Globus pallidus (tissue), 1 donor: ENCODE data around the gene DUSP9.

Experiments
- DNase-seq: peaks from one replicate; pipeline ENCODE4 v3.0.0-alpha.2; 2015; ENCODE audit warnings: low spot score

The DUSP9 gene

GRCh38 chrX:153637121-153638040 lies 9.6 kb upstream of the DUSP9 start:
- DNase-seq = no peak

DNA sequence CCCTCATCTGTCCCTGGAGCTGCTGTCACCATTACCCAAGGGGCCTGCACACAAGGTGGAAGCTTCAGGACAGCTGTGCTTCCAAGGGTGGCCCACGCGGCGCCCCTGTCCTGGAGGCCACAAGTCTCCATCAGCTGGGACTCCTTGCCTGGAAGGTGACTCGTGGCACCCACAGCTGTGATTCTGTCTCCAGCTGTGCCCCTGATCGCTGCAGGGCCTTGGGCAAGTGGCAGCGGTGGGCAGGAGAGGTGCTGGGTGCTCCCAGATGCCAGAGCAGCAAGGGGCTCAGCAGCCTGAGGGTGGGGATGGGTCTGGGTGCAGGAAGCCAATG lies 9.0 kb upstream of the DUSP9 start:
- DNase-seq = no peak

GRCh38 chrX:153638436-153639176 lies 8.4 kb upstream of the DUSP9 start:
- no peak for DNase-seq

DNA sequence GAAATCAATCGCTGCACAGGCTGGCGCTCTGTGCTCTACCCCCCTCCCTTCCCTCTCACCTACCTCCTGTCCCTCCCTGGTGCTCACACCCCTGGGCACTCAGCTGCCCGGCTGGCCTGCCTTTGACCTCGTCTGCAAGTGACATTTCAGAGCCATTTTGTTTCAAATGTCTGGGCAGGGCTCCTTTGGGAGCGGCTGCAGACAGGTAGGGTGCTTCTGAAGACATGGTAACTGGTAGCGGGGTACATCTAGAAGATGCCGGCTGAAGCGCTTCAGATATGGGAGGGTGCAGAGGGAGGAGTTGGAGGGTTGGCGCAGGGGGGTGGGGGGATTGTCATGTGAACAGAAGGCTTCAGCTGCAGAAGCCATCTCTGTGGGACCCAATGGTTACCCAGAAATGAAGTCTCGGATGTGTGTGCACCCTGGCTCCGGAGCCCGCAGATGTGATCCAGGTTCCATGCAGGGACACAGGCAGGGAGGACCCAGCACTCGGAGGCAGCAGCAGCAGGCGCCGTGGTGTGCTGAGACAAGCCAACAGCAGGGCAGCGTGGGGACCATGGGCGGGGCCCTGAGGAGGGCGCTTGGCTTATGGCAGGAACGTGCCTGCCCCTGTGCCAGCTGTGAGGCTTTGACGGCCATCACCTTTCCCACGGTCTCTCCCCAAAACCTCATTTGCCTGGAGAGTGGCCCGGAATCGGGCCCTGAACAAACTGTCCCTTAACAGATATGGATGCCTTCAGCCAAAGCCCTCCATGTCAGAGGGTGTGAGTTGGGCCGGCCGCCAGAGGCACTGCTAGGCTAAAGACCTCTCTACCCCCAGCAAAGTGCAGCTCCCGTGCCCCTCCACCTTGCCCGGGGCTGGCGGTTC lies 7.6 kb upstream of the DUSP9 start:
- no peak for DNase-seq

GRCh38 chrX:153640045-153640686 lies 6.8 kb upstream of the DUSP9 start:
- DNase-seq = no peak

DNA sequence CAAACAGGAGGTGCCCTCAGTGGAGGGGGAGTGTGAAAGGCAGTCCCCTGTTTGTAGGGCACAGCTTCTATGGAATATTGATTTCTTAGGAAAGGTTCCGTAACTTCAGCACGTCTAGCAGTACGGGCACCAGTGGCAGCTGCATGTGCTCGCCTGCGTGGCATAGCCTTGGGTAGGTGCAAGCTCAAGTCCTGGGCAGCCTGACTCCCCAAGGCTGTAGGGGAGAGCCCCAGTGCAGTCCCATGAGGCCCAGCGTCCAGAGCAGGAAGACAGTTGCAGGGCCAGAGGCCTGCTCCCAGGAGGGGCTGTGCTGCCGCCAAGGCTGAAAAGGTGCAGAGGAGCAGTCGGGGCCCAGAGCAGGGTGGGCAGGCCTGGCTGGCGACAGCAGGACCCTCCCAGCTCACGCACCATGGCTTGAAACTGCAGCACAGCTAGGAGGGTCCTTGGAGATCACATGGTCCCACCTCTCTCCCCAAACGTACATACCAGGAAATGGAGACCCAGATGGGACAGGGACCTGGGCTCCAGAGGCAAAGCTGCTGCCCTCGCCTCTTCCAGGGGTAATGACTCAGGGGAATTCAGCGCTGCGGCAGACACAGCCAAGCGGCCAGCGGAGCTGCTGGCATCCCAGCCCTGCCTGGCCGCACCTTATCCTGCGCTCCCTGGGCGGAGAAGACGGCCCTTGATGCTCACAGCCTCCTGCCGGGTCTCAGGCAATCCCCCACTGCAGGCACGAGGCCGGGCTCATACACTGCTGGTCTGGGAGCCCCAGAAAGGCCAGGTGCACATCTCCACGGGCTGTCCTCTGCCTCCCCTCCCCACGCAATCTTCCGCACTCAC lies 6.0 kb upstream of the DUSP9 start:
- DNase-seq = no peak

DNA sequence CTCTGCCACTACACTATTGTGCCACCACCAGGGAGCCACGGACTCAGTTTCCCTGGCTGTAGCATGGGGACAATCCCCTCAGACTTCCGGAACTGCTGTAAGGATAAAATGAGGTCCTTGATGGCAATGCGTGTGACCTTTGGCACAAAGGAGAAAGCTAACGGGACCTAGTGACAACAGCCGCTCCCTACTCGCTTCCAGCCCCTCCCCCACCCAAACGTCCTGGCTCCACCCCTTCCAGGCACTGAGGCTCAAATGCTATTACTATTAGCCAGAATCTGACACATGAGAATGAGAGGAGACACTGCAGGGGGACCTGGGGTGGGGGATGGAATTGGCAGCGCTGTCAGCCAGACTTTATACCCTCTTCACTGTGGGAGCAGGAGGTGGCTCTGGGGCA lies 5.4 kb upstream of the DUSP9 start:
- DNase-seq = no peak

- DNase-seq = no peak
Observed at GRCh38 chrX:153642051-153642654, 4.8 kb upstream of the DUSP9 start.

GRCh38 chrX:153642655-153643430 lies 4.2 kb upstream of the DUSP9 start:
- DNase-seq = no peak

DNA sequence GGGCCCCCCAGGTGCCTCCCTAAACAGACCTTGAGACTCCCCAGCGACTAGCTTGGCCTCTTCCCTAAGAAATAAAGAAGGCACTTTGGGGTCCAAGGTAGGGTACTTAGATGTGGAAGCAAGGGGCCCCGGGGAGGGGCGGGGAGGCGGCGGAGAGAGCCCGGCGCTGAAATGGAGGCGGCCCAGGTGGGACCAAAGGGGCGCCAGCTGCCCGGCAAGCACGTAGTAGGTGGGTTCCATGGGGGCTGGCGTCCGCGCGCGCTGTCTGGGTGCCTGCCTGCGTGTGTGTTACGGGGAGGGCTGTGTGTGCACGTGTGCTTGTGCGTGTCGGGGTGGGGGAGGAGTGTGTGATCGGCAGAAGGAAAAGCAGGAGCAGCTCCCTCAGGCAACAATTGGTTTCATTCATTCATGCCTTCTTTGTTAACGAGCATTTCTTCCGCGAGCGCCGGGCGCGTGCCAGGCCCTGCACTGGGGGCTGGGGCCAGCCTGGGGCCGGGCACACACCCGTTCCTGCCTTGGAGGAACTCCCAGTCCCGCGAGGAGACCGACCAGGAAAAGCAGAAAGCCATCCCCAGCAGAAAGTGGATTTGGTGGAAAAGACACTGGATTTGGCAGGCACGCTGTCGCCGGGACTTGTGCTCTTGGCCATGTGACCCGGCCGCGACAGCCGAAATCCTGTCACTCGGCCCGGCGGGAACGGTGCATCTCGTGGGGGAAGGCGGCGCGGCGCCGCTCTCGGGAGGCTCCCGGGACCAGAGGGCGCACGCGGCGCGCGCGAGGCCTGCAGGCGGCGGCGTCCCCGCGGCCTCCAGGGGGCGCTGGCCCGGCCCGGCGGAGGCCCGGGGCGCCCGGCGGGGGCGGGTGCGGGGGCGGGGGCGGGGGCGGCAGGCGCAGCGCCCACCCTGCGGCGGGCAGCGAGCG lies 3.3 kb upstream of the DUSP9 start:
- no peak for DNase-seq

GRCh38 chrX:153644356-153645125 lies 2.5 kb upstream of the DUSP9 start:
- no peak for DNase-seq

DNA sequence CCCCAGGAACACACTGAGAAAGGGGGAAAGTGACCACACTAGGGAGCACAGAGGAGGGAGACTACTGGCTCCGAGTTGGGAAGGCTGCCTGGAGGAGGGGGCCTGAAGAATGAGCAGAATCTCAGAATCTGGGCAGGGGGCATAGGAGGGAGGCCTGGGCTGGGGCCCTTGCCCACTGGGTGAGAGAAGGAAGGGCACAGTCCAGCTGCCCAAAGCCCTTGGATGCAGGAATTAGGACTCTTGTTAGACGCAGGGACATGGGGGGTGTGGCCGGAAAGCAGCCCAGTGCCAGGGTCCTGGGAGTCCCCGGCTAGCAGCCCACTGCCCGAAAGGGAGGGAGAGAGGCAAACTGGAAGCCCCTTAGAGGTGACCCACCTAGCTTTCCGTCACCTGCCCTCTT lies 1.9 kb upstream of the DUSP9 start:
- no peak for DNase-seq

GRCh38 chrX:153645921-153646488 lies 998 bp upstream of the DUSP9 start:
- no peak for DNase-seq

GRCh38 chrX:153647461-153648357 lies 706 bp downstream of the DUSP9 start:
- DNase-seq = no peak

DNA sequence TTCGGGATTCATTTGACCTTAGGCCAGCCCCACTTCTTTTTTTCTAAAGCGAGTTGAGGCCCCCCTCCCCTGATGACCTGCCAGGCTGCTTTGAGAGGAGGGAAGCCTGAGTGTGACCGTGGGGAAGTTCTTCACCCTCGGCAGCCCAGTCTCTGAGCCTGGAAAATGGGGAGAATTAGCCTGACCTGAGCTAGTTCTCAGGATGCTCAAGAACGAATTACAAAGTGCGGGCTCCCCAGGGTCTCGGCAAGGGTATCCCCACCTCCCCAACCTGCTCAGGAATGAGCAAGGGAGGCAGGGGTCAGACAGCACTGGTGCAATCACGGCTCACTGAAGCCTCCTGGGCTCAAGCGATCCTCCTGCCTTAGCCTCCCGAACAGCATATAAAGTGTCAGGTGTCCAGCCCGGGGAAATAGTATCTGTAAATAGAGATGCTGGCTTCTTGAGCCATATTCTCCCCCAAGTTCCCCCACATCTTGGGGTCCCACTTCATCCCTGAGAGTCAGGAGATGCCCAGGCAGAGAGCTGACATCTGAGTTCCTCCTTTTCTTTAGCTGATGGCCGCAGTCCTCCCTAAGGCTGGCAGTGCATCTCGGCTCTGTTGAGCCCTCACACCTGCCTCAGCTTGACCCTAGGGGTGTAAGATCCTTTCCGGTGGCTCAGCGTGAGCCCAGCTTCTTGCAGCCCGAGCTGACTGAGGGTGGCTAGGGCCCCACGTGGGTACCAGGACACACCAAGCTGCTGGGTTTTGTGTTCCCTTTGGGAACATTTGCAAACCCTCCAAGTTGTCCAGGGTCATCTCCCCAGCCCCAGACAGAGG lies 1.6 kb downstream of the DUSP9 start:
- no peak for DNase-seq
